Measurements from ENCODE around the gene NTSR2.

The NTSR2 gene

DNA sequence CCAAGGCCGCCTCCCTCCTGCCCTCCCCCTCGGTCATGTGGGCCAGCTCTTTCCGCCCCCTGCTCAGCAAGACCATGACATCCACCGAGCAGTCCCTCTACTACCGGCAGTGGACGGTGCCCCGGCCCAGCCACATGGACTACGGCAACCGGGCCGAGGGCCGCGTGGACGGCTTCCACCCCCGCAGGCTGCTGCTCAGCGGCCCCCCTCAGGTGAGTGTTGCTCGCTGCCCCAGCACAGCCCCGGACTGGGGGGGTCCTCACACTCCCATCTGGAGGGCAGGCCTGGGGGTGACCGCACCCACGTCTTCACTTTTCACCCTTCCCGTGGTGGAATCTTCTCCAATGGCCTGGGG is 51.3 kb downstream of the NTSR2 start:
- DNase-seq, result no peak

DNA sequence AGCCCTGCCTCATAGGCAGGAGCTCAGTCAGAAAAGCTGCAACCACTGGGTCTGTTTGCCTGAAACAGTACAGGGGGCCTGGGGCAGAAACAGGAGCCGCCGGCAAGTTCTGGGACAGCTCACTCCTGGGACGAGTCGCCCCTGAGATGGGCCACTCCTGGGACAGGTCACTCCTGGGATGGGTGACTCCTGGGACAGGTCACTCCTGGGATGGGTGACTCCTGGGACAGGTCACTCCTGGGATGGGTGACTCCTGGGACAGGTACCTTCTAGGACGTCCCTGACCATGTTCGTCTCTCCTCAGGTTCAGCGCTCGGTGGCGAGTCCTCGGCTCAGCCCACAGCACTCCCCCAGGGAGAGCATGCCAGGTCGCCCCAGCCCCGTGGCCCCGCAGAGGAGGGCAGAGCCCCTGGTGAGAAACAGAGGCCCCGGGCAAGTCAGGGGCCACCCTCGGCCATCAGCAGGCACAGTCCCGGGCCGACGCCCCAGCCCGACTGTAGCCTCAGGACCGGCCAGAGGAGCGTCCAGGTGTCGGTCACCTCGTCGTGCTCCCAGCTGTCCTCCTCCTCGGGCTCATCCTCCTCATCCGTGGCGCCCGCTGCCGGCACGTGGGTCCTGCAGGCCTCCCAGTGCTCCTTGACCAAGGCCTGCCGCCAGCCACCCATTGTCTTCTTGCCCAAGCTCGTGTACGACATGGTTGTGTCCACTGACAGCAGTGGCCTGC is 51.8 kb downstream of the NTSR2 start:
- no peak for DNase-seq

DNA sequence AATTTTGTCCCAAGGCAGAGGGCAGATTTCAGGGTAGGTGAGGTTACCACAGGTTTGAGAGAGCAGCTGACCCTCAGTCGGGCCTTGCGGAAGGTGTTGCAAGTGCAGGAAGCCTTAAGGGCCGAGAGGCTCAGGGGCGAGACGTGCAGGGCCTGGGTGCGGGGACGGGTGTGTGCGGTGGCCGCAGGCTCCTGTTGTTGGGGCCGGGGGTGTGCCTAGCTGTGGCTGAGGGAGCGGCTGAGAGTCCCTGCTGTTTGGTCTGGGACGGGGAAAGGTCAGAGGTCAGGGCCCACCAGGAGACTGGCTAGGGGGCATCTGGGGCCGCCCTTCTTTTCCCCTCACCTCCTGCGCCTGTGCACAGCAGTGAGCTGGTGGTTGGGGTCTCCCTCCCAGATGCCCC is 52.5 kb downstream of the NTSR2 start:
- DNase-seq, result no peak

DNA sequence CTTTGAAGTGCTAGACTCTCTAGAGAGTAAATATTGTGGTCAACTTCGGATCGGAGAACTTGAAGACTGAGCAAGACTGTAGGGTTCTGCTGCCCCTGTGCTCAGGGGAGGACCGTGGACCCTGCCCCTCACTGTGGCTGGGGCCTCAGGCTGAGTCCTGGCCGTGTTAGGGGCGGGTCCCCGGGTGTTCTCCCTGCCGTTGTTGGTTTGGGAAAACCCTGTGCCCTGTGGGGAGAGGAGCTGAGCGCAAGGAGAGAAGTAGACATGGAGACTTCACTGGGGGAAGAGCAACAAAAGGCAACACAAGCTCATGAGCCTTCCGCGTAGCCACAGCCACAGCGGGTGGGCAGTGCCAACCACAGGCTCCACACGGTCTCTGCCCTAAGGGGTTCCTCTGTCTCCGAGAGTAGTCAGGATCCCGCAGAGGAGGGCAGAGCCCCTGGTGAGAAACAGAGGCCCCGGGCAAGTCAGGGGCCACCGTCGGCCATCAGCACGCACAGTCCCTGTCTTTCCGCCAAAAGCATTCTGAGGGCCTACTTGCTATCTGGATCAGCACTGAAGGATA is 53.1 kb downstream of the NTSR2 start:
- DNase-seq, result no peak

DNA sequence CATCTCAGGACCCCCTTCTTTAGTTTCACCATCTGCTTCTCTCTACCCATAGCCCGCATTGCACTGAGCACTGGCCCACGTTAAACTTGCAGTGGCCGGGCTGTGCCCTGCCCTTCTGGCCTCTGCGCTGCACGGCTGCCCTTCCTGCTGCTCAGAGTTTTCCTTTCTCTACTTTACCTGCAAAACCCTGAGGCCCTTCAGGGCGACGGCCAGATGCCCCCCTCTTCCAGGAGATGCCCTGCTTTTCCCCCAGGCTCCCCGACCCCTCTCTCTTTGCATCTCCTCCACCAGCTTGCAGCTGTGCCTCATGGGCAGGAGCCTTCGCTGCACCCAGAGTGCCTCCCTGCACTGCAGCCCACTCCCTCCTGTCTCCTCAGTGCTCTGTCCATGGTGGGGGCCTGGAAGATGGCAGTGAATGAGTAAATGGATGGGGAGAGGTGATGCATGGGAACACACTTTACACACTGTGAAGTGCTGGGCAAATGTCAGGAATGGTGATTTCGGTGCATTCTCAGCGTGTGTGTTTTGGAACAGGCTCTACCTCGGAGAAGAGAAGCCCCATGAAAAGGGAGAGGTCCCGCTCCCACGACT is 53.8 kb downstream of the NTSR2 start:
- DNase-seq, result no peak

DNA sequence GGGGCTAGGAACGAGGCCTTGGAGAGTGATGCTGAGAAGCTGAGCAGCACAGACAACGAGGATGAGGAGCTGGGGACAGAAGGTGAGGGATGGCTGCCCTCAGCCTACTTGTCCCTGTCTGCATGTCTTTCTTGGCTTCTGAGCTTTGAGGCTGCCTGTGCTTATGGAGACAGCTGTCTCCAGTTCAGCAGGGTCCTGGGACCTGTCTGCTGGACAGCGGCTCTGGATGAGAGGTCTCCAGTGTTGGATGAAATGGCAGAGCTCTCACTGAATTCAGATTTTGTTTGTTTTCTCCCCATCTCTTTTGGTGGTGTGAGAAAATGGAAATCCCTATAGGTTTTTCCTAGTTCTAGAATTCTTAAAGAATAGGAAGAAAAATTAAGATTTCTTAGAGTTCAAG is 54.8 kb downstream of the NTSR2 start:
- no peak for DNase-seq

DNA sequence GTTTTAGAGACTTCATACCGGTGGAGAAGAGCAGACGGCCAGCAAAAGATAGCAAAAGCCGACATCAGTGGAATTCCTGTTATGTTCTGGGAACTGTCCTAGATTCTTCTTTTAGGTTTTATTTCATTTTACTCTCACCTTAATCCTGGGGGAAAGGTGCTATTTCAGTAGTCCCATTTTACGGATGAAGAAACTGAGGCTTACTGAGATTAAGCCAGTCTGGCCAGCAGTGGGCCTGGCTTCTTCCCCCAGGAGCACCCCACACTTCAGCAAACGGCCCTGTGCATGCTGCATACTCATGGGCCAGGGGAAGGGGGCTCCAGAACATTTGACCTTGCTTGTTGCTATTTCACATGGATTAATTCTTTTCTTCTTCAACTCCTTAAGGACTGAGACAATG is 56.7 kb downstream of the NTSR2 start:
- DNase-seq, result no peak

DNA sequence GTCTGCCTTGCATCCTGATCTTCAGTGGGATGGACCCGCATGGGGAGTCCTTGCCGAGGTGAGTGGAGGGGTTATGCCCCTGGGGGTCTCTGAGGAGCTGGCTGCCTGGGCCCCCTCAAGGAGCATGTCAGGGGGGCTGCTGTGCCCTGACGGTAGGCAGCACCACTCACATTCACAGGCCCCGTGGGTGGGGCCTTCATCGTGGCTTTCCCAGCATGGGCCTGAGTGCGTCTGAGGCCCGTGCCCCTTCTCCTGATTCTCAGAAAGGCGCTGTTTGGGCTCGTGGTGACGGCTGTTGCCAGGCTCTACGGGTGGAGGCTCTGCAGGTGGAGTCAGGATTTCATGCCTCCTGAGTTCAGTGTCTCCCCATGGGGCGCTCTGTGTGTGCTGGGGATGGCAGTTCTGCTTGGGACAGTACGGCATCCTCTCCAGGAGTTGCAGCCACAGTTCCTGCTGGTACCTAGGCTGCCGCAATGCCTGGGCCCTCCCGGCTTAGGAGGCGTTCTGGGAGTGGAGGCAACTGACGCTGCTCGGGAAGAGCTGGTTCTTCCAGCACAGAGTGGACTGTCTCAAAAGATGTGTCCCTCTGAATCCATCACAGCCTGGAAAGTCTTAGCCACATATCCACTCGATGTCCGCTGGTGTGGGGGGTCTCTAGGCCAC is 57.3 kb downstream of the NTSR2 start:
- no peak for DNase-seq

DNA sequence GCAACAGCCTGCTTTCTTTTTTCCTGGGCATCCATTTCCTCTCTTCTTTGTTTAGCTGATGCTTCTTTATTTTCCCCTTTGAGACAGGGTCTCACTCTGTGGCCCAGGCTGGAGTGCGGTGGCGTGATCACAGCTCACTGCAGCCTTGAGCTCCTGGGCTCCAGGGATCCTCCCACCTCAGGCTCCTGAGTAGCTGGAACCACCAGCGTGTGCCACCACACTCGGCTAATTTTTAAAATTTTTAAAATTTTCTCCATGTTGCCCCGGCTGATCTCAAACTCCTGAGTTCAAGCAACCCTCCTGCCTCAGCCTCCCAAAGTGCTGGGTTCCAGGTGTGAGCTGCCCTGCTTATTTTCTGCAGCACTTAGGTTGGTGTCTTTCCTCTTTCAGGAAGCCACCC is 58.7 kb downstream of the NTSR2 start:
- no peak for DNase-seq

DNA sequence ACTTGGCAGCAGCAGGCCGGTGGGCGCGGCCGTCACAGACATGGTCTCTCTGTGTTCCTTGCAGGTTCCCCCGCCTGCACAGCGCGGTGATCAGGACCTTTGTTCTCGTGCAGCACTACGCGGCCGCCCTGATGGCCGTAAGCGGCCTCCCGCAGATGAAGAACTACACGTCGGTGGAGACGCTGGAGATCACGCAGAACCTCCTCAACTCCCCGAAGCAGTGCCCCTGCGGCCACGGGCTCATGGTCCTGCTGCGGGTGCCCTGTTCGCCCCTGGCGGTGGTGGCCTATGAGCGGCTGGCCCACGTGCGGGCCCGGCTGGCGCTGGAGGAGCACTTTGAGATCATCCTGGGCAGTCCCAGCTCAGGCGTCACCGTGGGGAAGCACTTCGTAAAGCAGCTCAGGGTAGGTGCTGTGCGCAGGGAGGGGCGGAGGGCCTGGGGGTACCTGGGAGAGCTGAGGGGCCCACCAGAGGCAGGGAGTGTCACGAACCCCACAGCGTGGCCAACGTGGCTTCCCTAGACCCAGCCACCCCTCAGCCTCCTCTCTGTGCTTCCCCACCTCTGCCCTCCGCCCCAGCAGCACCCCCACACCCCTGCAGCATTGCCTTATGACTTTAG is 59.3 kb downstream of the NTSR2 start:
- DNase-seq, result no peak
